HEK293 (cell line): ENCODE results near the gene TRIM47.

Experiments
- GLI4 ChIP-seq: fragments of 450-650 bp; formaldehyde crosslinking; IDR thresholded peaks from 2 replicates; pipeline ENCODE4 v1.5.1; 2016; ENCODE audit warnings: missing biosample characterization, missing genetic modification characterization
- KLF1 ChIP-seq: fragments of 450-650 bp; formaldehyde crosslinking; IDR thresholded peaks from 2 replicates; pipeline ENCODE4 v1.5.1; 2016; ENCODE audit warnings: missing biosample characterization, missing genetic modification characterization
- RBAK ChIP-seq: fragments of 450-650 bp; formaldehyde crosslinking; IDR thresholded peaks from 2 replicates; pipeline ENCODE4 v1.5.1; 2016; ENCODE audit warnings: missing biosample characterization, missing genetic modification characterization
- ZBTB20 ChIP-seq: fragments of 450-650 bp; formaldehyde crosslinking; IDR thresholded peaks from 2 replicates; pipeline ENCODE4 v1.5.1; 2016; ENCODE audit warnings: missing biosample characterization, missing genetic modification characterization
- ZBTB21 ChIP-seq: fragments of 450-650 bp; formaldehyde crosslinking; IDR thresholded peaks from 2 replicates; pipeline ENCODE4 v1.5.1; 2017; ENCODE audit warnings: missing biosample characterization, missing genetic modification characterization
- ZBTB7A ChIP-seq: fragments of 450-650 bp; formaldehyde crosslinking; IDR thresholded peaks from 2 replicates; pipeline ENCODE4 v1.5.1; 2016; ENCODE audit warnings: low read depth, missing biosample characterization, missing genetic modification characterization
- ZBTB8A ChIP-seq: fragments of 450-650 bp; formaldehyde crosslinking; IDR thresholded peaks from 2 replicates; pipeline ENCODE4 v1.5.1; 2016; ENCODE audit warnings: missing biosample characterization, missing genetic modification characterization
- ZFP69B ChIP-seq: fragments of 450-650 bp; formaldehyde crosslinking; IDR thresholded peaks from 2 replicates; pipeline ENCODE4 v1.5.1; 2016; ENCODE audit warnings: missing biosample characterization, missing genetic modification characterization
- ZIC2 ChIP-seq: fragments of 450-650 bp; formaldehyde crosslinking; IDR thresholded peaks from 2 replicates; pipeline ENCODE4 v1.5.1; 2016; ENCODE audit warnings: missing biosample characterization, missing genetic modification characterization
- ZNF169 ChIP-seq: fragments of 450-650 bp; formaldehyde crosslinking; IDR thresholded peaks from 2 replicates; pipeline ENCODE4 v1.5.1; 2016; ENCODE audit warnings: missing biosample characterization, missing genetic modification characterization
- ZNF223 ChIP-seq: fragments of 450-650 bp; formaldehyde crosslinking; IDR thresholded peaks from 2 replicates; pipeline ENCODE4 v1.5.1; 2016; ENCODE audit warnings: missing biosample characterization, missing genetic modification characterization
- ZNF239 ChIP-seq: fragments of 450-650 bp; formaldehyde crosslinking; IDR thresholded peaks from 2 replicates; pipeline ENCODE4 v1.5.1; 2016; ENCODE audit warnings: missing biosample characterization, missing genetic modification characterization
- ZNF366 ChIP-seq: fragments of 450-650 bp; formaldehyde crosslinking; conservative IDR thresholded peaks from 2 replicates; pipeline ENCODE4 v1.5.1; 2016; ENCODE audit warnings: missing biosample characterization, missing genetic modification characterization
- ZNF404 ChIP-seq: fragments of 450-650 bp; formaldehyde crosslinking; IDR thresholded peaks from 2 replicates; pipeline ENCODE4 v1.5.1; 2017; ENCODE audit warnings: missing biosample characterization, missing genetic modification characterization
- ZNF48 ChIP-seq: fragments of 450-650 bp; formaldehyde crosslinking; IDR thresholded peaks from 2 replicates; pipeline ENCODE4 v1.5.1; 2016; ENCODE audit warnings: missing biosample characterization, missing genetic modification characterization
- ZNF610 ChIP-seq: fragments of 450-650 bp; formaldehyde crosslinking; IDR thresholded peaks from 2 replicates; pipeline ENCODE4 v1.5.1; 2016; ENCODE audit warnings: missing biosample characterization, missing genetic modification characterization, borderline replicate concordance
- ZNF629 ChIP-seq: fragments of 450-650 bp; formaldehyde crosslinking; IDR thresholded peaks from 2 replicates; pipeline ENCODE4 v1.5.1; 2017; ENCODE audit warnings: missing biosample characterization, missing genetic modification characterization
- ZNF660 ChIP-seq: fragments of 450-650 bp; IDR thresholded peaks from 2 replicates; pipeline ENCODE4 v1.5.1; 2018; ENCODE audit warnings: missing biosample characterization, mild to moderate bottlenecking, missing genetic modification characterization
- ZNF777 ChIP-seq: fragments of 450-650 bp; formaldehyde crosslinking; IDR thresholded peaks from 2 replicates; pipeline ENCODE4 v1.5.1; 2017; ENCODE audit warnings: missing biosample characterization, missing genetic modification characterization, borderline replicate concordance
- ZNF843 ChIP-seq: fragments of 450-650 bp; formaldehyde crosslinking; IDR thresholded peaks from 2 replicates; pipeline ENCODE4 v1.5.1; 2016; ENCODE audit warnings: missing biosample characterization, missing genetic modification characterization
- ZSCAN16 ChIP-seq: fragments of 450-650 bp; formaldehyde crosslinking; IDR thresholded peaks from 2 replicates; pipeline ENCODE4 v1.5.1; 2016; ENCODE audit warnings: missing biosample characterization, missing genetic modification characterization
- ZSCAN30 ChIP-seq: fragments of 450-650 bp; IDR thresholded peaks from 2 replicates; pipeline ENCODE4 v1.5.1; 2018; ENCODE audit warnings: missing biosample characterization, mild to moderate bottlenecking, missing genetic modification characterization, moderate library complexity
- ZSCAN5A ChIP-seq: fragments of 450-650 bp; formaldehyde crosslinking; IDR thresholded peaks from 2 replicates; pipeline ENCODE4 v1.5.1; 2016; ENCODE audit warnings: missing biosample characterization, missing genetic modification characterization
- ZXDB ChIP-seq: fragments of 450-650 bp; formaldehyde crosslinking; IDR thresholded peaks from 2 replicates; pipeline ENCODE4 v1.5.1; 2016; ENCODE audit warnings: missing biosample characterization, missing genetic modification characterization
- TF ChIP-seq, protein P1 (sequence below): fragments of 450-650 bp; formaldehyde crosslinking; IDR thresholded peaks from 2 replicates; pipeline ENCODE4 v1.5.1; 2016; ENCODE audit warnings: missing biosample characterization, missing genetic modification characterization
- TF ChIP-seq, protein P2 (sequence below): fragments of 450-650 bp; formaldehyde crosslinking; optimal IDR thresholded peaks from 2 replicates; pipeline ENCODE3; 2016; ENCODE audit warnings: missing biosample characterization, mild to moderate bottlenecking, missing genetic modification characterization
- TF ChIP-seq, protein P3 (sequence below): fragments of 450-650 bp; formaldehyde crosslinking; IDR thresholded peaks from 2 replicates; pipeline ENCODE4 v1.5.1; 2016; ENCODE audit warnings: missing biosample characterization, missing genetic modification characterization, low read depth
- TF ChIP-seq, protein P4 (sequence below): fragments of 450-650 bp; formaldehyde crosslinking; IDR thresholded peaks from 2 replicates; pipeline ENCODE4 v1.5.1; 2016; ENCODE audit warnings: missing biosample characterization, missing genetic modification characterization
- TF ChIP-seq, protein P5 (sequence below): fragments of 450-650 bp; formaldehyde crosslinking; IDR thresholded peaks from 2 replicates; pipeline ENCODE4 v1.5.1; 2016; ENCODE audit warnings: missing biosample characterization, missing genetic modification characterization
- TF ChIP-seq, protein P6 (sequence below): fragments of 450-650 bp; formaldehyde crosslinking; IDR thresholded peaks from 2 replicates; pipeline ENCODE4 v1.5.1; 2016; ENCODE audit warnings: missing biosample characterization, missing genetic modification characterization

The TRIM47 gene

GRCh38 chr17:75855310-75856061 lies 22.9 kb downstream of the TRIM47 start, which contains the start of gene WBP2 (continued):
- TF ChIP-seq ZNF404 (tag by site-specific recombination): no peak
- TF ChIP-seq KLF1: peak; percentile 61
- TF ChIP-seq ZNF366: peak; percentile 99
- TF ChIP-seq, protein P1, sequence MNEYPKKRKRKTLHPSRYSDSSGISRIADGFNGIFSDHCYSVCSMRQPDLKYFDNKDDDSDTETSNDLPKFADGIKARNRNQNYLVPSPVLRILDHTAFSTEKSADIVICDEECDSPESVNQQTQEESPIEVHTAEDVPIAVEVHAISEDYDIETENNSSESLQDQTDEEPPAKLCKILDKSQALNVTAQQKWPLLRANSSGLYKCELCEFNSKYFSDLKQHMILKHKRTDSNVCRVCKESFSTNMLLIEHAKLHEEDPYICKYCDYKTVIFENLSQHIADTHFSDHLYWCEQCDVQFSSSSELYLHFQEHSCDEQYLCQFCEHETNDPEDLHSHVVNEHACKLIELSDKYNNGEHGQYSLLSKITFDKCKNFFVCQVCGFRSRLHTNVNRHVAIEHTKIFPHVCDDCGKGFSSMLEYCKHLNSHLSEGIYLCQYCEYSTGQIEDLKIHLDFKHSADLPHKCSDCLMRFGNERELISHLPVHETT (tag by site-specific recombination): no peak
- TF ChIP-seq, protein P2, sequence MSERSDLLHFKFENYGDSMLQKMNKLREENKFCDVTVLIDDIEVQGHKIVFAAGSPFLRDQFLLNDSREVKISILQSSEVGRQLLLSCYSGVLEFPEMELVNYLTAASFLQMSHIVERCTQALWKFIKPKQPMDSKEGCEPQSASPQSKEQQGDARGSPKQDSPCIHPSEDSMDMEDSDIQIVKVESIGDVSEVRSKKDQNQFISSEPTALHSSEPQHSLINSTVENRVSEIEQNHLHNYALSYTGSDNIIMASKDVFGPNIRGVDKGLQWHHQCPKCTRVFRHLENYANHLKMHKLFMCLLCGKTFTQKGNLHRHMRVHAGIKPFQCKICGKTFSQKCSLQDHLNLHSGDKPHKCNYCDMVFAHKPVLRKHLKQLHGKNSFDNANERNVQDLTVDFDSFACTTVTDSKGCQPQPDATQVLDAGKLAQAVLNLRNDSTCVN: peak; percentile 67
- TF ChIP-seq ZNF843 (tag by site-specific recombination): peak; percentile 72; the same call in 1 of the 2 replicates
- peak; percentile 83 for TF ChIP-seq ZNF660 (tag by site-specific recombination)
- TF ChIP-seq ZBTB21: no peak
- no peak for TF ChIP-seq RBAK (tag by site-specific recombination)
- TF ChIP-seq ZBTB8A (tag by site-specific recombination): peak; percentile 80
- TF ChIP-seq, protein P3, sequence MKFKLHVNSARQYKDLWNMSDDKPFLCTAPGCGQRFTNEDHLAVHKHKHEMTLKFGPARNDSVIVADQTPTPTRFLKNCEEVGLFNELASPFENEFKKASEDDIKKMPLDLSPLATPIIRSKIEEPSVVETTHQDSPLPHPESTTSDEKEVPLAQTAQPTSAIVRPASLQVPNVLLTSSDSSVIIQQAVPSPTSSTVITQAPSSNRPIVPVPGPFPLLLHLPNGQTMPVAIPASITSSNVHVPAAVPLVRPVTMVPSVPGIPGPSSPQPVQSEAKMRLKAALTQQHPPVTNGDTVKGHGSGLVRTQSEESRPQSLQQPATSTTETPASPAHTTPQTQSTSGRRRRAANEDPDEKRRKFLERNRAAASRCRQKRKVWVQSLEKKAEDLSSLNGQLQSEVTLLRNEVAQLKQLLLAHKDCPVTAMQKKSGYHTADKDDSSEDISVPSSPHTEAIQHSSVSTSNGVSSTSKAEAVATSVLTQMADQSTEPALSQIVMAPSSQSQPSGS (tag by site-specific recombination): no peak
- TF ChIP-seq GLI4 (tag by site-specific recombination): 0 out of 2 replicates have a peak, but pooled peaks have one; percentile 20
- peak; percentile 85 for TF ChIP-seq ZIC2
- TF ChIP-seq ZNF169 (tag by site-specific recombination): no peak
- 0 out of 2 replicates have a peak, but pooled peaks have one; percentile 55 for TF ChIP-seq ZSCAN30 (tag by site-specific recombination)
- peak; percentile 65; the same call in 1 of the 2 replicates for TF ChIP-seq ZFP69B (tag by site-specific recombination)
- TF ChIP-seq, protein P4, sequence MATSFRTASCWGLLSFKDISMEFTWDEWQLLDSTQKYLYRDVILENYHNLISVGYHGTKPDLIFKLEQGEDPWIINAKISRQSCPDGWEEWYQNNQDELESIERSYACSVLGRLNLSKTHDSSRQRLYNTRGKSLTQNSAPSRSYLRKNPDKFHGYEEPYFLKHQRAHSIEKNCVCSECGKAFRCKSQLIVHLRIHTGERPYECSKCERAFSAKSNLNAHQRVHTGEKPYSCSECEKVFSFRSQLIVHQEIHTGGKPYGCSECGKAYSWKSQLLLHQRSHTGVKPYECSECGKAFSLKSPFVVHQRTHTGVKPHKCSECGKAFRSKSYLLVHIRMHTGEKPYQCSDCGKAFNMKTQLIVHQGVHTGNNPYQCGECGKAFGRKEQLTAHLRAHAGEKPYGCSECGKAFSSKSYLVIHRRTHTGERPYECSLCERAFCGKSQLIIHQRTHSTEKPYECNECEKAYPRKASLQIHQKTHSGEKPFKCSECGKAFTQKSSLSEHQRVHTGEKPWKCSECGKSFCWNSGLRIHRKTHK (tag by site-specific recombination): no peak
- no peak for TF ChIP-seq ZNF777 (tag by site-specific recombination)
- peak; percentile 82; the same call in 1 of the 2 replicates for TF ChIP-seq ZNF610 (tag by site-specific recombination)
- TF ChIP-seq ZBTB7A (tag by site-specific recombination): peak; percentile 46; the same call in 1 of the 2 replicates
- TF ChIP-seq, protein P5, sequence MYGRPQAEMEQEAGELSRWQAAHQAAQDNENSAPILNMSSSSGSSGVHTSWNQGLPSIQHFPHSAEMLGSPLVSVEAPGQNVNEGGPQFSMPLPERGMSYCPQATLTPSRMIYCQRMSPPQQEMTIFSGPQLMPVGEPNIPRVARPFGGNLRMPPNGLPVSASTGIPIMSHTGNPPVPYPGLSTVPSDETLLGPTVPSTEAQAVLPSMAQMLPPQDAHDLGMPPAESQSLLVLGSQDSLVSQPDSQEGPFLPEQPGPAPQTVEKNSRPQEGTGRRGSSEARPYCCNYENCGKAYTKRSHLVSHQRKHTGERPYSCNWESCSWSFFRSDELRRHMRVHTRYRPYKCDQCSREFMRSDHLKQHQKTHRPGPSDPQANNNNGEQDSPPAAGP: peak; percentile 69; the same call in 1 of the 2 replicates
- TF ChIP-seq ZSCAN16 (tag by site-specific recombination): no peak
- peak; percentile 65 for TF ChIP-seq ZNF629
- TF ChIP-seq ZNF239 (tag by site-specific recombination): 0 out of 2 replicates have a peak, but pooled peaks have one; percentile 24
- no peak for TF ChIP-seq ZNF48 (tag by site-specific recombination)
- TF ChIP-seq ZNF223: 0 out of 2 replicates have a peak, but pooled peaks have one; percentile 9
- TF ChIP-seq ZBTB20: peak; percentile 82
- TF ChIP-seq ZXDB (tag by site-specific recombination): peak; percentile 99
- 0 out of 2 replicates have a peak, but pooled peaks have one; percentile 31 for TF ChIP-seq ZSCAN5A
- TF ChIP-seq, protein P6, sequence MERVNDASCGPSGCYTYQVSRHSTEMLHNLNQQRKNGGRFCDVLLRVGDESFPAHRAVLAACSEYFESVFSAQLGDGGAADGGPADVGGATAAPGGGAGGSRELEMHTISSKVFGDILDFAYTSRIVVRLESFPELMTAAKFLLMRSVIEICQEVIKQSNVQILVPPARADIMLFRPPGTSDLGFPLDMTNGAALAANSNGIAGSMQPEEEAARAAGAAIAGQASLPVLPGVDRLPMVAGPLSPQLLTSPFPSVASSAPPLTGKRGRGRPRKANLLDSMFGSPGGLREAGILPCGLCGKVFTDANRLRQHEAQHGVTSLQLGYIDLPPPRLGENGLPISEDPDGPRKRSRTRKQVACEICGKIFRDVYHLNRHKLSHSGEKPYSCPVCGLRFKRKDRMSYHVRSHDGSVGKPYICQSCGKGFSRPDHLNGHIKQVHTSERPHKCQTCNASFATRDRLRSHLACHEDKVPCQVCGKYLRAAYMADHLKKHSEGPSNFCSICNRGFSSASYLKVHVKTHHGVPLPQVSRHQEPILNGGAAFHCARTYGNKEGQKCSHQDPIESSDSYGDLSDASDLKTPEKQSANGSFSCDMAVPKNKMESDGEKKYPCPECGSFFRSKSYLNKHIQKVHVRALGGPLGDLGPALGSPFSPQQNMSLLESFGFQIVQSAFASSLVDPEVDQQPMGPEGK (tag by site-specific recombination): peak; percentile 87
